Measurements from ENCODE around the gene ATG7.
"Not testable (repeated sequence)": the region's sequence is repeated elsewhere in the genome, so short reads cannot be mapped to it uniquely, and the experiment has no call there.

The ATG7 gene

DNA sequence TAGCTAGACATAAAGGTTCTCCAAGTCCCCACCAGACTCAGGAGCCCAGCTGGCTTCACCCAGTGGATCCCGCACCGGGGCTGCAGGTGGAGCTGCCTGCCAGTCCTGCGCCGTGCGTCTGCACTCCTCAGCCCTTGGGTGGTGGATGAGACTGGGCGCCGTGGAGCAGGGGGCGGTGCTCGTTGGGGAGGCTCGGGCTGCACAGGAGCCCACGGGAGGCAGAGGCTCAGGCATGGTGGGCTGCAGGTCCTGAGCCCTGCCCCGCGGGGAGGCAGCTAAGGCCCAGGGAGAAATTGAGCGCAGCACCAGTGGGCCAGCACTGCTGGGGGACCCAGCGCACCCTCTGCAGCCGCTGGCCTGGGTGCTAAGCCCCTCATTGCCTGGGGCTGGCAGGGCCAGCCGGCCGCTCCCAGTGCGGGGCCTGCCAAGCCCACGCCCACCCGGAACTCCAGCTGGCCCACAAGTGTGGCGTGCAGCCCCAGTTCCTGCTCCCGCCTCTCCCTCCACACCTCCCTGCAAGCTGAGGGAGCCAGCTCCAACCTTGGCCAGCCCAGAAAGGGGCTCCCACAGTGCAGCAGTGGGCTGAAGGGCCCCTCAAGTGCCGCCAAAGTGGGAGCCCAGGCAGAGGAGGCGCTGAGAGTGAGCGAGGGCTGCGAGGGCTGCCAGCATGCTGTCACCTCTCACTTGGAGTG is 241.1 kb downstream of the ATG7 start:
- CTCF ChIA-PET: interaction anchor here (0.8 kb wide), 1 partner anchor 33 kb away, joined by 4 read pairs; no protein-coding TSS in a partner anchor
- H3K27ac ChIP-seq (ENCODE audit: insufficient read depth in 1 of 2, low read depth in 1 of 2, low read length in 2 of 2, poor library complexity in 1 of 2, severe bottlenecking in 2 of 2); H3K9me3 ChIP-seq (ENCODE audit: control extremely low read depth in 1 of 5, control insufficient read depth in 4 of 5, insufficient read depth in 2 of 5, low read depth in 1 of 5, low read length in 4 of 5); POLR2A ChIA-PET; H3K36me3 ChIP-seq (ENCODE audit: control insufficient read depth in 4 of 4, insufficient read depth in 4 of 4, low read length in 3 of 4); H3K27me3 ChIP-seq (replicated peaks in 2 of 5; ENCODE audit: control insufficient read depth in 4 of 5, insufficient read depth in 5 of 5, low read length in 4 of 5); H3K4me3 ChIP-seq (ENCODE audit: control insufficient read depth in 1 of 7, extremely low read depth in 1 of 7, insufficient read depth in 4 of 7, low read depth in 2 of 7, low read length in 6 of 7); DNase-seq: not testable (repeated sequence)
- H3K4me1 ChIP-seq (ENCODE audit: control extremely low read depth in 1 of 4, control insufficient read depth in 4 of 4, insufficient read depth in 4 of 4, low read length in 3 of 4): peaks cover 0 to 29% (median 11%) of the 10 kb centered on the region in 4 experiments
- 99% methylated on average over 9 of the region's 27 CpGs for WGBS (ENCODE audit: insufficient coverage)

DNA sequence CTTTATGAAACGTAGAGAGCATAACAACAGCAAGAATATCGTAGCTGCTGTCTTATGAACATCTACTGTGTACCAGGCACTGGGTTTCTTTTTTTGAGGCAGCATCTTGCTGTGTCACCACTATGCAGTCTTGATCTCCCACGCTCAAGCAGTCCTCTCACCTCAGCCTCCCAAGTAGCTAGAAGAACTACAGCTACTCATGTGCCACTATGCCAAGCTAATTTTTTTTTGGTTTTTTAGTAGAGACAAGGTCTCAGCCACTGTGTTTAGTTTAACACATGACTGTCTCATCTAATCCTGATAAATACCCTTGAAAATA is 241.6 kb downstream of the ATG7 start:
- no peaks in the 10 kb centered on the region for H3K9me3 ChIP-seq (ENCODE audit: control extremely low read depth in 1 of 5, control insufficient read depth in 4 of 5, insufficient read depth in 2 of 5, low read depth in 1 of 5, low read length in 4 of 5)
- no peak overlapping the region for H3K4me3 ChIP-seq (ENCODE audit: control insufficient read depth in 1 of 7, extremely low read depth in 1 of 7, insufficient read depth in 4 of 7, low read depth in 2 of 7, low read length in 6 of 7)
- CTCF ChIA-PET: no interaction called here
- WGBS (ENCODE audit: insufficient coverage): 100% methylated on average over 3 of the region's 3 CpGs
- POLR2A ChIA-PET: no interaction called here
- DNase-seq: peak in 2 of 3 donors; percentile 11 to 22
- no peak overlapping the region for H3K27ac ChIP-seq (ENCODE audit: insufficient read depth in 1 of 2, low read depth in 1 of 2, low read length in 2 of 2, poor library complexity in 1 of 2, severe bottlenecking in 2 of 2)
- H3K27me3 ChIP-seq (replicated peaks in 2 of 5; ENCODE audit: control insufficient read depth in 4 of 5, insufficient read depth in 5 of 5, low read length in 4 of 5): no peaks in the 10 kb centered on the region
- no peaks in the 10 kb centered on the region for H3K36me3 ChIP-seq (ENCODE audit: control insufficient read depth in 4 of 4, insufficient read depth in 4 of 4, low read length in 3 of 4)
- peaks cover 0 to 29% (median 11%) of the 10 kb centered on the region in 4 experiments for H3K4me1 ChIP-seq (ENCODE audit: control extremely low read depth in 1 of 4, control insufficient read depth in 4 of 4, insufficient read depth in 4 of 4, low read length in 3 of 4)

DNA sequence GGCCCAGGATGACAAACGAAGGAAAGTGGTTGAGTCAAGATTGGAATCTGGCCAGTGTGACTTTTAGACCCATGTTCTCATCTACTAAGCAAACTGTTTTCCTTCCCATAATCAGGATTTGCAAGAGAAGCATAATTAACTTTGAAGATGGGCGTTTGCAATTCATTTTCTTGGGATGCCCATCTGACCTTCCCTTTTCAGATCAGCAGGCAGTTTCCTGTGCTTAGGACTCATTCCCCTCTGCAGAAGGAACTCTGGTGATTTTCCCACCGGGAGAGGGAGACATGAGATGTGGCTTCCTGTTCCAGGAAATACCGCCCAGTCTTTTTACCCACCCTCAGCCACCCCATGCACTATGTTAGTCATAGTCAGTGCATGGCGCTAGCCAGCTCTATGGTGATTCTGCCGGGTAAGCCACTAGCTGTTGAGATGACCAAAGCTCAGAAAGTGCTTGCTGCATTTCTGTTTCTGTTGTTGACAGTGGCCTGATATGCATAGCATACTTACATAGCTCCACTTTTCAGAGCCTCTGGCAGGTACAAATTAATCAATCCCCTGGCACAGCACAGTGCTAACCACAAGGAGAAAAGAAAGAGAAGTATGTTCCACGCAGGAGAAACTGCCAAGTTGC is 242.1 kb downstream of the ATG7 start:
- Histone ChIP-seq H3K27me3 (replicated peaks in 2 of 5; ENCODE audit: control insufficient read depth in 4 of 5, insufficient read depth in 5 of 5, low read length in 4 of 5) (no peaks in the 10 kb centered on the region), H3K36me3 (ENCODE audit: control insufficient read depth in 4 of 4, insufficient read depth in 4 of 4, low read length in 3 of 4) (no peaks in the 10 kb centered on the region), H3K4me1 (ENCODE audit: control extremely low read depth in 1 of 4, control insufficient read depth in 4 of 4, insufficient read depth in 4 of 4, low read length in 3 of 4) (peaks cover 0 to 29% (median 11%) of the 10 kb centered on the region in 4 experiments), H3K27ac (ENCODE audit: insufficient read depth in 1 of 2, low read depth in 1 of 2, low read length in 2 of 2, poor library complexity in 1 of 2, severe bottlenecking in 2 of 2) (no peak overlapping the region), H3K4me3 (ENCODE audit: control insufficient read depth in 1 of 7, extremely low read depth in 1 of 7, insufficient read depth in 4 of 7, low read depth in 2 of 7, low read length in 6 of 7) (peak overlapping the region in 2 of 7 experiments; percentile 11 to 28), H3K9me3 (ENCODE audit: control extremely low read depth in 1 of 5, control insufficient read depth in 4 of 5, insufficient read depth in 2 of 5, low read depth in 1 of 5, low read length in 4 of 5) (no peaks in the 10 kb centered on the region)
- WGBS (ENCODE audit: insufficient coverage): 14% methylated on average over 4 of the region's 7 CpGs
- peak; percentile 6 to 75 (median 64) for DNase-seq
- ChIA-PET CTCF (interaction anchor here (0.7 kb wide), 1 partner anchor 179 kb away, joined by 5 read pairs; no protein-coding TSS in a partner anchor), POLR2A (no interaction called here)

DNA sequence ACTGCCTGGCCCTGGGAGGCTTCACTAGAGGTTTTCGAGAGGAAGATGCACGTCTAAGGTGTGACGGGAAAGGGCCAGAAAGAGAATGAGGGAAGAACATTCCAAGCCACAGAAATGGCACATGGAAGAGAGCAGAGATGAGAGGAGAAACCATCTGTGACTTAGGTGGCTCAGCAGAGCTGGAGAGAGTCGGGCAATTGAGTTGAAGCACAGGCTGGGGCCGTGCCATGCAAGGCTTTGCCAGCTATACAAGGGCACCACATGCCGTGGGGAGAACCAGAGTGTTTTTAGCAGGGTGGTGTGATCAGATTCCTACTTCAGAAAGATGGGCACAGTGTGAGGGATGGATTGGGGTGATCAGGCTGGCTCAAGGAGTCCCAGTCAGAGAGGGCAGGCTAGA is 245.4 kb downstream of the ATG7 start:
- Histone ChIP-seq H3K27me3 (replicated peaks in 2 of 5; ENCODE audit: control insufficient read depth in 4 of 5, insufficient read depth in 5 of 5, low read length in 4 of 5) (no peaks in the 10 kb centered on the region), H3K36me3 (ENCODE audit: control insufficient read depth in 4 of 4, insufficient read depth in 4 of 4, low read length in 3 of 4) (no peaks in the 10 kb centered on the region), H3K9me3 (ENCODE audit: control extremely low read depth in 1 of 5, control insufficient read depth in 4 of 5, insufficient read depth in 2 of 5, low read depth in 1 of 5, low read length in 4 of 5) (no peaks in the 10 kb centered on the region), H3K4me3 (ENCODE audit: control insufficient read depth in 1 of 7, extremely low read depth in 1 of 7, insufficient read depth in 4 of 7, low read depth in 2 of 7, low read length in 6 of 7) (no peak overlapping the region), H3K27ac (ENCODE audit: insufficient read depth in 1 of 2, low read depth in 1 of 2, low read length in 2 of 2, poor library complexity in 1 of 2, severe bottlenecking in 2 of 2) (no peak overlapping the region), H3K4me1 (ENCODE audit: control extremely low read depth in 1 of 4, control insufficient read depth in 4 of 4, insufficient read depth in 4 of 4, low read length in 3 of 4) (peaks cover 0 to 22% (median 11%) of the 10 kb centered on the region in 4 experiments)
- POLR2A ChIA-PET: no interaction called here
- 97% methylated on average over 6 of the region's 6 CpGs for WGBS (ENCODE audit: insufficient coverage)
- DNase-seq: no peak
- CTCF ChIA-PET: no interaction called here

DNA sequence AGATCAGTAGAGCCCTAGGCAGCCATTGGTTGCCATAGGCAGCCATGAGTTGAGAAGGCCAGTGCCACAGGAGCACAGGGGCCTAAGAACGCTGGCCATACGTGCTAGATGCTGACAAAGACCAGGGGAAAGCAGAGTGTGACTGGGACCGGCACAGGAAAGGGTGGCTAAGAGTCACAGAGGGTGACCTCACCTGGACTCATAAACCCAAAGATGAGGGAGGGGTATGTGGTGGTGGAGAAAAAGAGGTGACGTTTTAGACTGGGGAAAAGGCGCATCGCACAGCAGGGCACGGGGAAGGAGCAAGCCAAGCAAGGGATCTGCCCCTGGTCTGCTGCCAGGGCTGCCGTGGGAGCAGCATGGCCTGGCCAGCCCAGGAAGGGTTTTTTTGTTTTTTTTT is 249.0 kb downstream of the ATG7 start:
- Histone ChIP-seq H3K4me3 (ENCODE audit: control insufficient read depth in 1 of 7, extremely low read depth in 1 of 7, insufficient read depth in 4 of 7, low read depth in 2 of 7, low read length in 6 of 7) (no peak overlapping the region), H3K27ac (ENCODE audit: insufficient read depth in 1 of 2, low read depth in 1 of 2, low read length in 2 of 2, poor library complexity in 1 of 2, severe bottlenecking in 2 of 2) (no peak overlapping the region), H3K36me3 (ENCODE audit: control insufficient read depth in 4 of 4, insufficient read depth in 4 of 4, low read length in 3 of 4) (no peaks in the 10 kb centered on the region), H3K9me3 (ENCODE audit: control extremely low read depth in 1 of 5, control insufficient read depth in 4 of 5, insufficient read depth in 2 of 5, low read depth in 1 of 5, low read length in 4 of 5) (no peaks in the 10 kb centered on the region), H3K4me1 (ENCODE audit: control extremely low read depth in 1 of 4, control insufficient read depth in 4 of 4, insufficient read depth in 4 of 4, low read length in 3 of 4) (peaks cover 0 to 10% (median 6%) of the 10 kb centered on the region in 4 experiments), H3K27me3 (replicated peaks in 2 of 5; ENCODE audit: control insufficient read depth in 4 of 5, insufficient read depth in 5 of 5, low read length in 4 of 5) (no peaks in the 10 kb centered on the region)
- DNase-seq: no peak
- 97% methylated on average over 8 of the region's 8 CpGs for WGBS (ENCODE audit: insufficient coverage)
- CTCF ChIA-PET: interaction anchor here (1.5 kb wide), 1 partner anchor 35 kb away, joined by 3 read pairs; no protein-coding TSS in a partner anchor
- POLR2A ChIA-PET: no interaction called here

DNA sequence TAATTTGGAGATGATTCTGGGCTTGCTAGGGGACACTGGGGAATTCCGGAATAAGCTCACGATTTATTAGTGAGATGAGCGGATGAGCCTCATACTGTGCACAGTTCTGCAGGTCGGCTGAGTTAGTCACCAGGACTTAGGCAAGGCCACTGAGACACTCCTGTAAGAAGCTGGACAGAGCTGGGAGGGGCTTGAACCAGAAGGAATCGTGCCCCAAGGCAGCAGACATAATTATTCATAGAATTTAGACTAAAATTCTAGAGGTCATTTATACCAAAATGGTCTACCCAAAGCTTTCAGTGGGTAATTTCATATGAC is 250.2 kb downstream of the ATG7 start:
- ChIA-PET CTCF (interaction anchor here (1.3 to 1.5 kb wide), 2 partner anchors 10 to 34 kb away, joined by 3 read pairs; no protein-coding TSS in a partner anchor), POLR2A (interaction anchor here (0.6 kb wide), 1 partner anchor 13 kb away, joined by 3 read pairs; no protein-coding TSS in a partner anchor)
- H3K36me3 ChIP-seq (ENCODE audit: control insufficient read depth in 4 of 4, insufficient read depth in 4 of 4, low read length in 3 of 4): no peaks in the 10 kb centered on the region
- H3K4me3 ChIP-seq (ENCODE audit: control insufficient read depth in 1 of 7, extremely low read depth in 1 of 7, insufficient read depth in 4 of 7, low read depth in 2 of 7, low read length in 6 of 7): no peak overlapping the region
- no peaks in the 10 kb centered on the region for H3K9me3 ChIP-seq (ENCODE audit: control extremely low read depth in 1 of 5, control insufficient read depth in 4 of 5, insufficient read depth in 2 of 5, low read depth in 1 of 5, low read length in 4 of 5)
- H3K27me3 ChIP-seq (replicated peaks in 2 of 5; ENCODE audit: control insufficient read depth in 4 of 5, insufficient read depth in 5 of 5, low read length in 4 of 5): no peaks in the 10 kb centered on the region
- WGBS (ENCODE audit: insufficient coverage): 100% methylated on average over 4 of the region's 5 CpGs
- DNase-seq: no peak
- H3K27ac ChIP-seq (ENCODE audit: insufficient read depth in 1 of 2, low read depth in 1 of 2, low read length in 2 of 2, poor library complexity in 1 of 2, severe bottlenecking in 2 of 2): no peak overlapping the region
- peaks cover 0 to 10% (median 6%) of the 10 kb centered on the region in 4 experiments for H3K4me1 ChIP-seq (ENCODE audit: control extremely low read depth in 1 of 4, control insufficient read depth in 4 of 4, insufficient read depth in 4 of 4, low read length in 3 of 4)

DNA sequence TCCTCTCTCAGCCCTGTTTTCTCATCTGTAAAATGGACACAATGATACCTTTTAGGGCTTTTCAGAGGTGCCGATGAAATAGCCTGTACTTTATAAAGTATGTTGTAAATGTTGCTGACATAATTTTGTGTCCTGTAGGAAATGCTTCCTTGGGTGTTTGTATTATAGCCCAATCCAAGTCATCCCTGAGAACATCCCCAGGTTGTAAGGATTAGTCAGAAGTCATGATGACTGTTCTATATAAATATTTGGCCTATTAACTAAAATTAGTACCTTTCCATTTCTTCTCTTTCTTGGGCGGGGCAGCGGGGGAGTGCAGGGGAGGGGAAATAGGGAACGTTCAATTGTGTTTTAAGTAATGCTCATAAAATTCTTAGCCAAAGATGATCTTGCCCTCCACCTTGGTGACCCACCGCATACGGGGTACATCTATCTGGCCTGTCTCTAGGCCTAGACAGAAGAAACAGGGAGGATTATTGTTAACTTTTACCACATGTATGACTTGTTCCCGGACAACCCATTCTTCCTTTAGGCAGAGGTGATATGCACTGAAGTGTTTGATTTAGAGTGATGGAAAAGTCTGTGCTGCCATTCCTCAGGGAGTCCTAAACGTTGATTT is 250.9 kb downstream of the ATG7 start:
- DNase-seq: no peak
- peak overlapping the region in 1 of 7 experiments; percentile 17 for H3K4me3 ChIP-seq (ENCODE audit: control insufficient read depth in 1 of 7, extremely low read depth in 1 of 7, insufficient read depth in 4 of 7, low read depth in 2 of 7, low read length in 6 of 7)
- ChIA-PET CTCF (interaction anchor here (1.3 kb wide), 1 partner anchor 10 kb away, joined by 3 read pairs; no protein-coding TSS in a partner anchor), POLR2A (interaction anchor here (0.6 kb wide), 1 partner anchor 14 kb away, joined by 3 read pairs; no protein-coding TSS in a partner anchor)
- no peak overlapping the region for H3K27ac ChIP-seq (ENCODE audit: insufficient read depth in 1 of 2, low read depth in 1 of 2, low read length in 2 of 2, poor library complexity in 1 of 2, severe bottlenecking in 2 of 2)
- H3K9me3 ChIP-seq (ENCODE audit: control extremely low read depth in 1 of 5, control insufficient read depth in 4 of 5, insufficient read depth in 2 of 5, low read depth in 1 of 5, low read length in 4 of 5): peaks cover 0 to 2% (median 0%) of the 10 kb centered on the region in 5 experiments
- H3K4me1 ChIP-seq (ENCODE audit: control extremely low read depth in 1 of 4, control insufficient read depth in 4 of 4, insufficient read depth in 4 of 4, low read length in 3 of 4): peaks cover 0 to 10% (median 6%) of the 10 kb centered on the region in 4 experiments
- H3K27me3 ChIP-seq (replicated peaks in 2 of 5; ENCODE audit: control insufficient read depth in 4 of 5, insufficient read depth in 5 of 5, low read length in 4 of 5): no peaks in the 10 kb centered on the region
- WGBS (ENCODE audit: insufficient coverage): 67% methylated on average over 3 of the region's 8 CpGs
- H3K36me3 ChIP-seq (ENCODE audit: control insufficient read depth in 4 of 4, insufficient read depth in 4 of 4, low read length in 3 of 4): no peaks in the 10 kb centered on the region
